NCI-H748 (cell line): Measurements from ENCODE around the gene EYA3.
A peak's percentile ranks its signal among the peaks of the same experiment; 100 is the strongest.

ENCODE experiments used
- DNase-seq: peaks from one replicate; lab custom pipeline; 2025; ENCODE audit not compliant: unreplicated experiment; lab: John Stamatoyannopoulos, UW

The EYA3 gene

GRCh38 chr1:27971674-27972073 is 116.7 kb downstream of the EYA3 start:
- DNase-seq: peak; percentile 69

- DNase-seq: no peak
These were observed 118.0 kb downstream of the EYA3 start for GRCh38 chr1:27970401-27970800.

- no peak for DNase-seq
These were observed 119.7 kb downstream of the EYA3 start for GRCh38 chr1:27968692-27969091.

GRCh38 chr1:27967884-27968466 is 120.4 kb downstream of the EYA3 start:
- no peak for DNase-seq

- DNase-seq: no peak
These were observed 121.1 kb downstream of the EYA3 start for GRCh38 chr1:27967106-27967883.

- DNase-seq: no peak
These were observed 121.9 kb downstream of the EYA3 start for GRCh38 chr1:27966402-27967105.

- DNase-seq: no peak
These were observed 125.0 kb downstream of the EYA3 start for GRCh38 chr1:27963393-27963792.

GRCh38 chr1:27961646-27962221 is 126.7 kb downstream of the EYA3 start:
- no peak for DNase-seq

- no peak for DNase-seq
These were observed 127.4 kb downstream of the EYA3 start for GRCh38 chr1:27960762-27961645.

- DNase-seq: no peak
These were observed 128.4 kb downstream of the EYA3 start, which contains the start of gene XKR8 for GRCh38 chr1:27959792-27960603. Gene XKR8, plus strand, starts transcription at chr1:27959973. Its CDS starts 97 bp downstream, at chr1:27960070.

GRCh38 chr1:27958513-27958912 is 129.9 kb downstream of the EYA3 start:
- no peak for DNase-seq

- no peak for DNase-seq
These were observed 130.8 kb downstream of the EYA3 start for GRCh38 chr1:27957655-27958054.

GRCh38 chr1:27956761-27957160 is 131.6 kb downstream of the EYA3 start:
- no peak for DNase-seq

GRCh38 chr1:27955076-27955475 is 133.3 kb downstream of the EYA3 start:
- no peak for DNase-seq

- DNase-seq: no peak
These were observed 134.2 kb downstream of the EYA3 start for GRCh38 chr1:27954186-27954585.

- no peak for DNase-seq
These were observed 136.3 kb downstream of the EYA3 start for GRCh38 chr1:27952147-27952546.

GRCh38 chr1:27951396-27951795 is 137.0 kb downstream of the EYA3 start:
- no peak for DNase-seq

- DNase-seq: no peak
These were observed 139.4 kb downstream of the EYA3 start for GRCh38 chr1:27949027-27949426.

GRCh38 chr1:27945020-27945419 is 143.4 kb downstream of the EYA3 start:
- no peak for DNase-seq
